ENCODE results near the gene PLEKHA7.

PLEKHA7 gene

DNA sequence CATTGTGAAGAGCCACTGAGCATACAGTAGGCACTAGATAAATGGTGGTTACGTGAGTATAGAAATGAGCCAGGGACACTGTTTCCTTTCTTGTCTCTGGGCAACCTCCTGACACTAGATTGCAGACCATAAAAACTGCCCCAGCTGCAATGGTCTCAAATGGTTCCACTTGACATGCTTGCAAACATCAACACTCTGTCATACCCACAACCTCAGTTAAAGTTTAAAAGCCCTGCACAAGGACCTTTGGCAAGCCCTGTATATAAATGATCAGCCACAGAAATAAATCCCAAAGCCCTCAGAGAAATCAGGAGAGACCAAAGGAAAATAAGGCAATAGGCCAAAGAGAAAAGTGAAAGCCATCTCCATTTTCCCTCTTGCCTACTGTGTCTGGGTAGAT lies 20.7 kb downstream of the PLEKHA7 start:
- H3K27ac ChIP-seq = no peak overlapping the region
- no peak for TF ChIP-seq ZFX (IDR thresholded peaks at IDR 0.05)
- TF ChIP-seq, protein P1, sequence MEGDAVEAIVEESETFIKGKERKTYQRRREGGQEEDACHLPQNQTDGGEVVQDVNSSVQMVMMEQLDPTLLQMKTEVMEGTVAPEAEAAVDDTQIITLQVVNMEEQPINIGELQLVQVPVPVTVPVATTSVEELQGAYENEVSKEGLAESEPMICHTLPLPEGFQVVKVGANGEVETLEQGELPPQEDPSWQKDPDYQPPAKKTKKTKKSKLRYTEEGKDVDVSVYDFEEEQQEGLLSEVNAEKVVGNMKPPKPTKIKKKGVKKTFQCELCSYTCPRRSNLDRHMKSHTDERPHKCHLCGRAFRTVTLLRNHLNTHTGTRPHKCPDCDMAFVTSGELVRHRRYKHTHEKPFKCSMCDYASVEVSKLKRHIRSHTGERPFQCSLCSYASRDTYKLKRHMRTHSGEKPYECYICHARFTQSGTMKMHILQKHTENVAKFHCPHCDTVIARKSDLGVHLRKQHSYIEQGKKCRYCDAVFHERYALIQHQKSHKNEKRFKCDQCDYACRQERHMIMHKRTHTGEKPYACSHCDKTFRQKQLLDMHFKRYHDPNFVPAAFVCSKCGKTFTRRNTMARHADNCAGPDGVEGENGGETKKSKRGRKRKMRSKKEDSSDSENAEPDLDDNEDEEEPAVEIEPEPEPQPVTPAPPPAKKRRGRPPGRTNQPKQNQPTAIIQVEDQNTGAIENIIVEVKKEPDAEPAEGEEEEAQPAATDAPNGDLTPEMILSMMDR (conservative IDR thresholded peaks at IDR 0.05) = no peak

DNA sequence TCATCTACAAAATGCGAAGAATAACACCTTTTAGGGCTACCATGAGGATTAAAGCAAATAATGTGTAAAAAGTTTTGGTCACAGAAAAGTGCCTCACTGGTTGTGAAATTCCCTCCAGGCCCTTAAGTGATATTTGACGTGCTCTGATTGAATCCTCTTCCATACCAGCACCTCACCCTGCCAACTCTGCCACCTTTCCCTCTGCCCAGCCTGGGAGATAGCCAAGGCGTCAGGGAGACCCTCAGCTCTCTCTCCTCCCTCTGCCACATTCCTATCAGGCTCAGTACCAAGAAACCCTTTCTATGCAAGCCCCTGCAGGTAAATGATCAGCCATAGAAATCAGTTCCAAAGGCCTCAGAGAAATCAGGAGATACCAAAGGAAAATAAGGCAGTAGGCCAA lies 21.4 kb downstream of the PLEKHA7 start:
- TF ChIP-seq, protein P1 (conservative IDR thresholded peaks at IDR 0.05) = no peak
- no peak for TF ChIP-seq ZFX (IDR thresholded peaks at IDR 0.05)
- H3K27ac ChIP-seq = no peak overlapping the region

DNA sequence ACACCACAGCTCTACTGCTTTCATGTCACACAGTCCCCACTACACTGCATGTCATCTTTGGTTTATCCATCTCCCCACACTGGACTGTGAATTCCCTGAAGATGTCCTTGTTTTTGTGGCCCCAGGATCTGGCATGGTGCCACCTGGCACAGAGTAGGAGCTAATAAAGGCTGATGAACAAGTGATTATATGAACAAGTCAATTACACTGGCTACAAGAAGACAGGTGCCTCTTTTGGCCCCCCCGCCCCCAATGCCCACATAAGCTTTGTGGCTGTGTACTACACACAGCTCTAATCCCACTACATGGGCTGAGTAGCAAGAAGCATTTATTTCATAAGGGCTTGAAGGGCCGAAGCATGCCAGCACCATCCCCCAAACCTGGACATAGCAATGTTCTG lies 24.7 kb downstream of the PLEKHA7 start:
- TF ChIP-seq, protein P1 (conservative IDR thresholded peaks at IDR 0.05) = no peak
- no peak for TF ChIP-seq ZFX (IDR thresholded peaks at IDR 0.05)
- H3K27ac ChIP-seq = no peak overlapping the region

DNA sequence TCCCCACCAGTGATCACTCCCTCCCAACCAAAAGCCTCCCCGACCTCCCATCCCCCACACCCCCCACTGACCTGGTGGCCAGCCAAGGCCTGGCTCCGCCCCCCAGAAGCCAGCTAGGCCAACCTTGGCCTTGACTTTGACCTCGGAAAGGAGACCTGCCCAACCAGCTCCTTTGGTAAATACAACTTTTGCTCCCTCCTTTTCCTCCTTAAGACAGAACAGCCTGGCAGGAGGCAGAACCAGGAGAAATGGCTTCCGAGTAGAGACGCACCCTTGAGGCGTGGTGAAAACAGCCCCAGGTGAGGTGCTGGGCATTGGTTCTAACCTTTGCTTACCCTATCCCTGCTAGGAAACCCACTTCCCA lies 27.0 kb downstream of the PLEKHA7 start:
- peak overlapping the region; percentile 91 for H3K27ac ChIP-seq
- TF ChIP-seq, protein P1 (conservative IDR thresholded peaks at IDR 0.05) = no peak
- TF ChIP-seq ZFX (IDR thresholded peaks at IDR 0.05) = no peak

DNA sequence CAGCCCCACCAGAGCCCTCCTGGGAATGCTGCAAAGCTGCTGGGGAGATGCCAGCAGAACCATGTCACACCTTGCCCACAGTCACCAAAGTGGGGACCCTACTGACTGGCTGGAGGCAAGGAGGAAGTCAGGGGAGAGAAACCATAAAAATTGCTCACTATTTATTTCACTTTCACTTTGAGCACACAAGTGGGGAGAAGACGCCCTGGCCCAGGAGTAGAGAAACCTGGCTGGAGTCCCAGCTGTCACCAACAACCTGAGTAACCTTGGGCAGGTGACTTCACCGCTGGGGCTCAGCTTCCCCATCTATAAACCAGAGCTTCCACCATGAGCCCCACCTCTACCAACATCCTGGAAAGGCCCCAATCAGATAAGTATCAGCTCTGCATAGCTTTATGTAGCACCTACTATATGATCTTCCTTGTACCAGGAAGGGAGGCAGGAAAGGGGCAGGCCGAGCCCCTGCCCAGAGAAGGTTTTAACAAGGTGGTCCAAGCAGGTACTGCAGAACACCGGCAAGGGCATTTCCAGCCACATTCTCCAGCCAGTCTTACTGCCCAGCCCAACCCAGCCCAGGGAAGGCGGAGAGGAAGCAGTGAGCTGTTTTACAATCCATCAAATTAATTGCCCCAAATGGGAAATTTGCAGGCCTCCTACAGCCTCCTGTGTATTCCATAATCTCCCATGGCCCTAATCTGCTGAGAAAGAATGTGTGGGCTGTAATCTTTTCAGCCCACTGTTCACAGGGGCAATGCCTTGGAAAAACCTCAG lies 27.6 kb downstream of the PLEKHA7 start:
- H3K27ac ChIP-seq = peak overlapping the region; percentile 91
- TF ChIP-seq ZFX (IDR thresholded peaks at IDR 0.05) = no peak
- TF ChIP-seq, protein P1 (conservative IDR thresholded peaks at IDR 0.05) = no peak

DNA sequence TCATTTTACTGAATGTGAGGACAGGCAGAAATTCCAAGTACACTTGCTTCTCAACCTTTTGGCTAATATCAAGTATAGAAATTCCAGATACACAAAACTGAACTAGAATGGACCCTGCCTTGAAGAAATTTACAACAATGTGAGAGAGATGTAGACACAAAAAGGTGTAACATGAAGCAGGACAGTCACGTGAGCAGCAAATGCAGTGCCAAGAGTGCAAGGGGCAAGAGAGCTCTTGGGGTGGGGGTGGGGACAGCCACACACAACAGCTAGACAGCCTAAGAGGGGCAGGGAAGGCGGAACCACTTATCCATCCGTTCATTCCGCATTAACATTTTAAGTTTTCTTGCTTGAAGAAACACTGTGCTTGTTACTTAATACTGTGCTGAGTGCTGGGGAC lies 28.9 kb downstream of the PLEKHA7 start:
- TF ChIP-seq, protein P1 (conservative IDR thresholded peaks at IDR 0.05) = no peak
- TF ChIP-seq ZFX (IDR thresholded peaks at IDR 0.05) = no peak
- peak overlapping the region; percentile 91 for H3K27ac ChIP-seq

DNA sequence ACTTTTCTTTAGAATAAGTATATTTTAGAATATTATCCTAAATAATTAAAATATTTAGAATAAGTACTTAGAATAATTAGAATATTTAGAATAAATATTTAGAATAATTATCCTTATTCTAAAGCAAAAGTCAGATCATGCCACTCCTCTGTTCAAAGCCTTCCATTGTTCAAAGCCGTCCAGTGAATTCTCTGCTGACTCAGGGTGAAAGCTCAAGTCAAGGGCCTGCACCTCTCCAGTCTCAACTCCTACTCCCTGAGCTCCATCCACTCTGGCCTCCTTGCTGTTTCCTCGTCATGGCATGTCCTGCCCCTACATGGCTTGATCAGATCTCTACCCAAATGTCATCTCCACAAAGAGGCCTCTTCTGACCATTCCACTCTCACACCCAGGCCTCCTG lies 30.0 kb downstream of the PLEKHA7 start:
- H3K27ac ChIP-seq = no peak overlapping the region
- TF ChIP-seq, protein P1 (conservative IDR thresholded peaks at IDR 0.05) = no peak
- no peak for TF ChIP-seq ZFX (IDR thresholded peaks at IDR 0.05)
